HUES6 (cell line): Measurements from ENCODE around the gene OSBPL3.

Experiments
- H3K27ac ChIP-seq: 2 replicates; pipeline ENCODE4 v1.7.0; 2013; ENCODE audit warnings: low read depth, mild to moderate bottlenecking, low read length, inconsistent platforms
- H3K27me3 ChIP-seq: 2 replicates; pipeline ENCODE4 v1.6.1; 2013; ENCODE audit warnings: low read length; ENCODE audit not compliant: control insufficient read depth, insufficient read depth
- H3K36me3 ChIP-seq: 2 replicates; pipeline ENCODE4 v1.6.1; 2013; ENCODE audit warnings: low read length; ENCODE audit not compliant: control insufficient read depth, insufficient read depth
- H3K4me1 ChIP-seq: 2 replicates; pipeline ENCODE4 v1.6.1; 2013; ENCODE audit warnings: low read length; ENCODE audit not compliant: control insufficient read depth, insufficient read depth
- H3K4me3 ChIP-seq: 2 replicates; pipeline ENCODE4 v1.5.1; 2013; ENCODE audit warnings: low read depth, low read length
- H3K9ac ChIP-seq: one replicate; pipeline ENCODE4 v1.6.1; 2013; ENCODE audit warnings: mild to moderate bottlenecking, low read length
- H3K9me3 ChIP-seq: 2 replicates; pipeline ENCODE4 v1.6.1; 2013; ENCODE audit warnings: low read depth, low read length; ENCODE audit not compliant: control insufficient read depth, insufficient read depth

The OSBPL3 gene

GRCh38 chr7:25007668-25008067 lies 27.7 kb upstream of the OSBPL3 start:
- Histone ChIP-seq H3K36me3 (no peaks in the 10 kb centered on the region), H3K9me3 (peaks cover 5% of the 10 kb centered on the region), H3K9ac (no peak overlapping the region), H3K27ac (no peak overlapping the region), H3K4me3 (no peak overlapping the region), H3K27me3 (no peaks in the 10 kb centered on the region), H3K4me1 (peaks cover 10% of the 10 kb centered on the region; the same call in 1 of the 2 replicates)

- peaks cover 5% of the 10 kb centered on the region for H3K9me3 ChIP-seq
- H3K27me3 ChIP-seq, result no peaks in the 10 kb centered on the region
- no peak overlapping the region for H3K9ac ChIP-seq
- H3K4me1 ChIP-seq, result peaks cover 7% of the 10 kb centered on the region; the same call in 1 of the 2 replicates
- no peak overlapping the region for H3K27ac ChIP-seq
- no peaks in the 10 kb centered on the region for H3K36me3 ChIP-seq
- no peak overlapping the region for H3K4me3 ChIP-seq
These were observed 26.3 kb upstream of the OSBPL3 start for GRCh38 chr7:25006276-25006675.

- no peak overlapping the region for H3K4me3 ChIP-seq
- peaks cover 7% of the 10 kb centered on the region; the same call in 1 of the 2 replicates for H3K4me1 ChIP-seq
- H3K9me3 ChIP-seq, result peaks cover 5% of the 10 kb centered on the region
- H3K36me3 ChIP-seq, result no peaks in the 10 kb centered on the region
- H3K9ac ChIP-seq, result no peak overlapping the region
- no peaks in the 10 kb centered on the region for H3K27me3 ChIP-seq
- no peak overlapping the region for H3K27ac ChIP-seq
These were observed 25.7 kb upstream of the OSBPL3 start for GRCh38 chr7:25005658-25006057.

GRCh38 chr7:25002786-25003185 lies 22.8 kb upstream of the OSBPL3 start:
- no peak overlapping the region for H3K9ac ChIP-seq
- no peaks in the 10 kb centered on the region for H3K36me3 ChIP-seq
- H3K27me3 ChIP-seq, result no peaks in the 10 kb centered on the region

GRCh38 chr7:24995466-24995865 lies 15.5 kb upstream of the OSBPL3 start:
- no peak overlapping the region for H3K27ac ChIP-seq
- no peaks in the 10 kb centered on the region for H3K9me3 ChIP-seq
- no peaks in the 10 kb centered on the region for H3K4me1 ChIP-seq
- no peaks in the 10 kb centered on the region for H3K36me3 ChIP-seq
- H3K4me3 ChIP-seq, result no peak overlapping the region
- no peaks in the 10 kb centered on the region for H3K27me3 ChIP-seq
- no peak overlapping the region for H3K9ac ChIP-seq

More at GRCh38 chr7:25002786-25003185, 22.8 kb upstream of the OSBPL3 start:
- Histone ChIP-seq H3K4me1 (peaks cover 7% of the 10 kb centered on the region; the same call in 1 of the 2 replicates), H3K27ac (no peak overlapping the region), H3K9me3 (no peaks in the 10 kb centered on the region; the same call in 1 of the 2 replicates), H3K4me3 (no peak overlapping the region)

GRCh38 chr7:24992314-24992713 lies 12.3 kb upstream of the OSBPL3 start:
- no peaks in the 10 kb centered on the region for H3K27me3 ChIP-seq
- H3K4me3 ChIP-seq, result no peak overlapping the region
- no peaks in the 10 kb centered on the region for H3K9me3 ChIP-seq
- H3K9ac ChIP-seq, result no peak overlapping the region
- H3K4me1 ChIP-seq, result no peaks in the 10 kb centered on the region
- H3K27ac ChIP-seq, result no peak overlapping the region
- no peaks in the 10 kb centered on the region for H3K36me3 ChIP-seq

GRCh38 chr7:24991353-24991752 lies 11.4 kb upstream of the OSBPL3 start:
- no peak overlapping the region for H3K9ac ChIP-seq
- no peaks in the 10 kb centered on the region for H3K27me3 ChIP-seq
- no peaks in the 10 kb centered on the region for H3K4me1 ChIP-seq
- H3K9me3 ChIP-seq, result no peaks in the 10 kb centered on the region
- H3K27ac ChIP-seq, result no peak overlapping the region
- no peaks in the 10 kb centered on the region for H3K36me3 ChIP-seq
- no peak overlapping the region for H3K4me3 ChIP-seq

GRCh38 chr7:24987331-24987842 lies 7.4 kb upstream of the OSBPL3 start:
- H3K27me3 ChIP-seq, result peaks cover 6% of the 10 kb centered on the region
- no peaks in the 10 kb centered on the region for H3K36me3 ChIP-seq
- H3K9me3 ChIP-seq, result peaks cover 8% of the 10 kb centered on the region; the same call in 1 of the 2 replicates
- no peak overlapping the region for H3K9ac ChIP-seq
- H3K27ac ChIP-seq, result no peak overlapping the region
- H3K4me3 ChIP-seq, result no peak overlapping the region
- peaks cover 5% of the 10 kb centered on the region; the same call in 1 of the 2 replicates for H3K4me1 ChIP-seq

- Histone ChIP-seq H3K27ac (no peak overlapping the region), H3K9ac (no peak overlapping the region), H3K36me3 (no peaks in the 10 kb centered on the region), H3K4me3 (no peak overlapping the region), H3K27me3 (peaks cover 38% of the 10 kb centered on the region), H3K9me3 (peaks cover 8% of the 10 kb centered on the region; the same call in 1 of the 2 replicates), H3K4me1 (peaks cover 25% of the 10 kb centered on the region)
These were observed 2.9 kb upstream of the OSBPL3 start for GRCh38 chr7:24982917-24983316.

- Histone ChIP-seq H3K9ac (peak overlapping the region; percentile 28), H3K4me3 (peak overlapping the region; percentile 86), H3K27me3 (peaks cover 39% of the 10 kb centered on the region), H3K9me3 (peaks cover 8% of the 10 kb centered on the region; the same call in 1 of the 2 replicates), H3K36me3 (no peaks in the 10 kb centered on the region), H3K27ac (no peak overlapping the region), H3K4me1 (peaks cover 25% of the 10 kb centered on the region)
These were observed 1.4 kb upstream of the OSBPL3 start for GRCh38 chr7:24981171-24981951.

GRCh38 chr7:24980534-24981170 lies 674 bp upstream of the OSBPL3 start:
- H3K27me3 ChIP-seq, result peaks cover 39% of the 10 kb centered on the region
- H3K9me3 ChIP-seq, result peaks cover 8% of the 10 kb centered on the region; the same call in 1 of the 2 replicates
- peaks cover 28% of the 10 kb centered on the region for H3K4me1 ChIP-seq
- H3K4me3 ChIP-seq, result peak overlapping the region; percentile 86
- H3K27ac ChIP-seq, result no peak overlapping the region
- H3K36me3 ChIP-seq, result no peaks in the 10 kb centered on the region
- H3K9ac ChIP-seq, result peak overlapping the region; percentile 57
